HG02943 (cell line): ENCODE data around the gene RFTN2.
"Not testable (repeated sequence)": the region's sequence is repeated elsewhere in the genome, so short reads cannot be mapped to it uniquely, and the experiment has no call there.

Experiments used
- ATAC-seq: cut with Tn5 transposase; IDR thresholded peaks from one replicate; pipeline ENCODE4 v1.9.1; 2021; ENCODE audit warnings: mild to moderate bottlenecking, low read depth, moderate library complexity; ENCODE audit not compliant: unreplicated experiment

RFTN2 gene

DNA sequence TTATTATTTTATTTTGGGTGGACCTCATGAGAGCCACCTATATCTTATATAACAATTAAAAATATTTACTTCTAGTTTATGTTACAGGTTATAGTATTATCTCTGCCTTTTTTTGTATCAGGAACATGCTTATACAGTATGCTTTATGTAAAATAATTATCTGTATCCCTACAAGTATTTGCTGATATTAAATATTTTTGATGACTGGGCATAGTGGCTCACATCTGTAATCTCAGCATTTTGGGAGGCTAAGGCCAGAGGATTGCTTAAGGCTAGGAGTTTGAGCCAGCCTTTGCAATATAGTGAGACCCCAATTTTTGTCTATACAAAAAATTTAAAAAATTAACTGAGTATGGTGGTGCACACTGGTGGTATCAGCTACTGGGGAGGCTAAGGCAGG lies 119.9 kb downstream of the RFTN2 start:
- no peak for ATAC-seq

DNA sequence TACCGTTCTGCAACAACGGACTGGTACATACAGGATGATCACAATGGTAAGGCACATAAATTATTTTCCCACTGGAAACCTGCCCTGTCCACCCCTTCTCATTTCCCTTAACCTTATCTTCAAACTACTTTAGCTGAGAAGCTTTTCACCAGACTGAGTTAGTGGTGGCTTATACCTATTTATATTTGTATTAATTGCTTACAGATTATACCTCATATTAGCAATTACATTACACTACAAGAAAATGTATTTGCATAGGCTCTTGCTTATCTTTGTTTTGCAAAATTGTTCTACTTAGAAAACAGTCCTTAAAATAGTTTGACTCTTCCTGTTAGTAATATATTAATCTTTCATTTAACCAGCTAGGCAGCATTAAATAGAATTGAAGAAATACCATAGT lies 124.1 kb downstream of the RFTN2 start:
- not testable (repeated sequence) for ATAC-seq

DNA sequence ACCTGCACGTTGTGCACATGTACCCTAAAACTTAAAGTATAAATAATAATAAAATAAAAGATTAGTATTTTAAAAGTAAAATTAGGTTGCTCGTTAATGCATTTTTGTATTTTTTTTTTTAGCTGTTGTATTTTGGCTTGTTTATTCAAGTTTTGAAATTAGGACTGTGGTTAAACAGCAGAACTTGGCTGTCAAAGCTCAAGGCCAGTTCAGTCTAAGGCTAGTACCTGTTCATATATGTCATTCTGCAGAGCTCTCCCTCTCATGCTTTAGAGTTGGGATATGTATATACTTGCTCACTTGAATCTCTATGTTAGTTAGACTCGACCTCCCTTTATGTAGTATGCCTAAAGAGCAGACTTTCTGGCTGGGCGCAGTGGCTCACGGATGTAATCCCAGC lies 126.8 kb downstream of the RFTN2 start:
- no peak for ATAC-seq

DNA sequence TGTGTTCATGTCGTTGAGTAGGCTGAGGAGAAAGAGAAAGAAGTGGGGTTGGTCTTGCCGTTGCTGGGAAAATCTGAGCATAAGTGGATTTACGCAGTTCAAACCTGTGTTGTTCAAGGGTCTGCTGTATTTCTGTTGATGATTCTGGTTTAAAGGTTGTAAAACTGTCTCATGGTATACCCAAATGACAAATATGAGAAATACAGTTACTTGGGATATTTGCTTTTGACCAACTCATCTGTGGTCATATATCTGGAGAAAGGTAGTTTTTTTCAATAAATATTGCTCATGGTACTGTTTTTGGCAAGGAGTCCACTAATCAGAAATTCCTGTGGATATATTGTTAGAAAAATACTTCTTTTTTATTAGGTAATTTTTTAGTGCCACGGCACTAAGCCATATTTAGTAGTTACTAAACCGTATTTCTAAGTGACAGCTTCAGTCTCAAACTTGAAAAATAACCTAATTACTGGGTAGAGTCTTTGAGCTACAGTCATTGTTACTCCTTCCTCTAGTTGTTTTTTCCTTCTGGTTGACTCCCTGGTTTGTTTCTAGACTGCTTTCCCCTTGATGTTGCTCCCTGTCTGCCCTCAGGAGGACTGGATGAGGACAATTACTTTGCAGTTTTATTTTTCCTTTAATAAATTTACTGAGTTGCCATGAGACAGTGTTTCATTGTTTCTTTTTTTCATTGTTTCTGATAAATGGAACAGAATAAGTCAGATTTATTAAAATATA lies 128.1 kb downstream of the RFTN2 start:
- ATAC-seq = no peak

DNA sequence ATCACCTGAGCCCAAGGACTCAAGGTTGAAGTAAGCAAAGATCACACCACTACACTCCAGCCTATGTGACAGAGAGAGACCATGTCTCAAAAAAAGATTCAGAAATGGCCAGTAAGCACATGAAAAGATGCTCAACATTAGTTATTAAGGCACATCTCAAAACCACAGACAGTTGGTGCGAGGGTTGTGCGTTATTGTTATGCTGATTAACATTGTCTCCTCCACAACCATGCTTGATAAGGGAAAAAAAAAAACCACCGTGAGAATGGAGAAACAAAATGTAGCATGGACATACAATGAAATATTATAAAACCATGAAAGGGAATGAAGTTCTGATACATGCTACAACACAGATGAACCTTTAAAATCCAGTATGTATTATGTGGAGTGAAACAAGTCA lies 132.2 kb downstream of the RFTN2 start:
- no peak for ATAC-seq

DNA sequence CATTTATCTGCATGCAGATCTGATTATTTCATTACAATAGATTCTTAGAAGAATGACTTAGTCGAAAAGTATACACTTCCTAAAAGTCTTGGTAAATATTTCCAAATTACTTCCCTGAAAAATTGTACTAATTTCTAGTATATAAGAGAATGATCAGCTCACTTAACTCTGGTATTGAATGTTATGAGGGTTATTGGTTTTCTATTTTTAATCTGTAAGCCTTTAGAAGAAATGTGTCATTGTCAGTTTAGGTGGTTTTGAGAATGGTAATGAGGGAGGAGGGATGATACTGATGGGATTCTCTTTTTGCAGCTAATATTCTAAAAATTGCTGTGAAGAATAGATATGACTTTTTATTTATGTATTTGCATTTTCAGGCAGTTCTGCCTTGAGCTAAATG lies 135.7 kb downstream of the RFTN2 start:
- ATAC-seq = no peak

DNA sequence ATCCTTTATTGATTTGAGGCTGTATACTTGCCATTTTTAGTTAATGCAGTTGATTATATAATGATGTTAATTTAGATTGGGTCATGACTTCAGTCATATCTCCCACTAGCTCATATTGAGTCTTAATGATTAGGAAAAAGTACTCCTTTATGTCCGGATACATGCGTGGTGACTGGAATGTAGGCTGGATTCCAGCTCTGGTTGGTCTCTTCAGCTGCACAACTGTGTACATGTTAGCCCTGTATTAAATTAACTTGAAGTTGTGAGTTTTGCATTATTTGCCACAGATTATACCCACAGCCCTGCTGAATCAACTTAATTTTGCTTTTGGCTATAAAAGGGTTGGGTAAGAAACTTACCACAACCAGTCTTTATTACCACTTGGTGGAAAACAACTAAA lies 137.0 kb downstream of the RFTN2 start:
- no peak for ATAC-seq
